HG02852 (cell line): ENCODE results near the gene TJP3.

Experiments
- ATAC-seq: cut with Tn5 transposase; IDR thresholded peaks from one replicate; pipeline ENCODE4 v1.9.1; 2021; ENCODE audit warnings: mild to moderate bottlenecking, moderate library complexity; ENCODE audit not compliant: unreplicated experiment

Gene TJP3

DNA sequence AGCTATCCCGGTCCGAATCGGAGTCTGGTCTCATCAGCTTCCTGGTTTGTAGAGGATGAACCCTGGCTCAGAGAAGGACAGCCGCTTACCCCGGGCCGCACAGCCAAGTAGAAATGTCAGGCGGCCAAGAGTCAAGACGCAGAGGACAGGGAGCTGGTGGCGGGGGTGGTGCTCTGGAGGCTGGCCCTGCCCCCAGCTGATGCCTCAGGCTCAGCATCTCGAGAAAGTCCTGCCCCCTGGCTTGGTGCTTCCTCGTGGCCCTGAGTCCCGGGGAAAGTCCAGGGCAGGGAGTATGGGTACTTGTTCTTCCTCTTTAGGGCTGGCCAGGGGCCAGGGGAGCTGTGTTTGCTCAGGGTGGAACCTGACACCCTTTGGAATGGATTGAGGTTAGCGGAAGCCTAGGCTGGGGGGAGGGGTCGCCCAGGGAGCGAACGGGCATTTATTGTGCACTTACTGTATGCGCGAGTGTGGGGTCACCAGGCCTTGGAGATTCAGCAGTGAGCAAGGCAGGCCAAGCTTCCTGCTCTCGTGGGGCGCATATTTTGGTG lies 2.2 kb downstream of the TJP3 start:
- no peak for ATAC-seq

- no peak for ATAC-seq
These were observed 4.8 kb downstream of the TJP3 start for GRCh38 chr19:3712663-3713611.

GRCh38 chr19:3716147-3716668 lies 8.0 kb downstream of the TJP3 start:
- ATAC-seq: no peak

GRCh38 chr19:3719868-3720267 lies 11.7 kb downstream of the TJP3 start:
- ATAC-seq: no peak

GRCh38 chr19:3720349-3720917 lies 12.2 kb downstream of the TJP3 start:
- no peak for ATAC-seq

- no peak for ATAC-seq
These were observed 13.1 kb downstream of the TJP3 start for GRCh38 chr19:3721131-3721886.

- ATAC-seq: no peak
These were observed 13.8 kb downstream of the TJP3 start for GRCh38 chr19:3721887-3722442.

- no peak for ATAC-seq
These were observed 14.4 kb downstream of the TJP3 start for GRCh38 chr19:3722443-3723109.

DNA sequence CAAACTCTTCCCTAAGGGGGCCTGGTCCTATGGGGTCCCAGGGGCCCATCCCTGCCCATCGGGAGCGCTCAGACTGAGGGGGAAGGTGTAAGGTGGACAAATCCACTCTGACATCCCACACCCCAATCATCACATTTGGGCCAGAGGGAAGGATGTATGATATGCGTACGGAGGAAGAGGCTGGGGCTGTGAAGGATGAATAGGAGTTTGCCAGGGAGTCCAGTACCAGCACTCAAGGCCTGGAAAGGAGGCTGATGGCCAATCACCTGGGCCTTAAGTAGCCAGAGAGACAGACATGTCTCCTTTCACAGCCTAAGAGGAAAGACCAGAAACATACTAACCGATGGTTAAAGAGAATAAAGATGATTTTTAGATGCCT lies 14.9 kb downstream of the TJP3 start:
- ATAC-seq: no peak

DNA sequence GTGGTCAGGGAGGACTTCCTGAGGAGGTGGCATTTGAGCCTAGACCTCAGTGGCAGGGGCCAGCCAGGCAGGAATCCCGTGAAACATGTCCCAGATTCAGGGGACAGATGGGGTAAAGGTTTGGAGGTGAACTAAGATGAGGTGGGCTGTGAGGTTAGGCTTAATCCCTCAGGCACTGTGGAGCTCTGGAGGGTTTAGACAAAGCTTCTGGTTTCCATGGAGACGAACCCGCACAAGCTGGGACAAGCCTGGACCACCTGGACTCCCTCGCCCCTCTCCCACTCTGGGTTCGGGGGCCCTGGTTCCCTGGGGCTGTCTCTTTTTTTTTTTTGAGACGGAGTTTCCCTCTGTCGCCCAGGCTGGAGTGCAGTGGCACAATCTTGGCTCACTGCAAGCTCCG lies 15.7 kb downstream of the TJP3 start:
- no peak for ATAC-seq

GRCh38 chr19:3725121-3725520 lies 16.9 kb downstream of the TJP3 start:
- ATAC-seq: no peak

DNA sequence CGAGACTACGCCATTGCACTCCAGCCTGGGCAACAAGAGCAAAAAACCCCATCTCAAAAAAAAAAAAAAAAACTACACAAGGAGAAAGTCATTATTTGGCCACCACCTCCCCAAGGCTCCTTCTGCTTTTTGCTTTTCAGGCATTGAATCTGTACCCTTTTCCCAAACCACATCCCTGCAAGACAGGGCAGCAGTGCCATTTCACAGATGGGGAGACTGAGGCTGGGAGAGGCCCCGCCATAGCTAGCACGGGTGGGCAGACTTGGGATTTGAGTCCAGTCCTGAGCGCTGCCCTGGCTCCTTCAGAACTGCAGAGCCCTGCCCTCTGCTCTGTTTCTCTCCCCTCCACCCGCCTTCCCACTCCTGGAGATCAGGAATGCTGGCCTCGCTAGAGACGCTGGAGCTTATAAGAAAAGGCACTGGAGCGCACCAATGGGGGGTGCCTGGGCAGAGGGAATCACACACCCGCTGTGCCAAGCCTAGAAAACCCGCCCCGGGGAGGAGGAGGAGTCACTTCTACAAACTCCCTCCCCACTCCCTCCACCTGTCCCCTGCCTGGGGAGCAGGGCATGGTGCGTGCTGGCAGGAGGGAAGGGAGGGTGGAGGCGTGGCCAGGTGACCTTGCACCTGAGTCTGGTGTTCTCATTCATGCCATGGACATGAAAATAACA lies 17.6 kb downstream of the TJP3 start:
- ATAC-seq: no peak

DNA sequence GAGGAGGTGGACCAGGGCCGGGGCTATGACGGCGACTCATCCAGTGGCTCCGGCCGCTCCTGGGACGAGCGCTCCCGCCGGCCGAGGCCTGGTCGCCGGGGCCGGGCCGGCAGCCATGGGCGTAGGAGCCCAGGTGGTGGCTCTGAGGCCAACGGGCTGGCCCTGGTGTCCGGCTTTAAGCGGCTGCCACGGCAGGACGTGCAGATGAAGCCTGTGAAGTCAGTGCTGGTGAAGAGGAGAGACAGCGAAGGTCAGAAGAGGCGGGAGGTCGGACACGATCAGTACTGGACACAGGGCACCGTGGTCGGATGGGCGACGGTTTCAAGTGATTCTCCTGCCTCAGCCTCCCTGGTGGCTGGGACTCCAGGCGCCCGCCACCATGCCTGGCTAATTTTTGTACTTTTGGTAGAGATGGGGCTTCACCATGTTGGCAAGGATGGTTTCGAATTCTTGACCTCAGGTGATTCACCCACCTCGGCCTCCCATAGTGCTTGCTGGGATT lies 22.3 kb downstream of the TJP3 start:
- no peak for ATAC-seq

DNA sequence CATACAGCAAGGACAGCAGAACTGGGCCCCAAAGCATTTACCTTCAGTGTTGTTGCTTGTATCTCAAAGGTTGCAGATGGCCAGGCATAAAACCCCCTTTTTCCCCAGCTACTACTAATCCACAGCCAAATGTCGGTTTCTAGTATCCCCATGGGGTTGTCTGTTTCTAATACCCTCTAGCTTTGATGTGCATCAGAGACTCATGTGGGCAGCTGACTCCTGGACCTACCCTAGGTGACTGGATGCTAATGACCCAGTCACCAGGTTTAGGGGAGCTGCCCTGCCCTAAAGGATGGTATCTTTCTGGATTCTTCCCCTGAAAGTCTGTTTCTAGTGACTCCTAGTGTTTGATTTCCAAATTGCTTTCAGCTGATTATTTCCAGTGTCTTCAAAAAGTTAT lies 23.9 kb downstream of the TJP3 start:
- ATAC-seq: no peak

DNA sequence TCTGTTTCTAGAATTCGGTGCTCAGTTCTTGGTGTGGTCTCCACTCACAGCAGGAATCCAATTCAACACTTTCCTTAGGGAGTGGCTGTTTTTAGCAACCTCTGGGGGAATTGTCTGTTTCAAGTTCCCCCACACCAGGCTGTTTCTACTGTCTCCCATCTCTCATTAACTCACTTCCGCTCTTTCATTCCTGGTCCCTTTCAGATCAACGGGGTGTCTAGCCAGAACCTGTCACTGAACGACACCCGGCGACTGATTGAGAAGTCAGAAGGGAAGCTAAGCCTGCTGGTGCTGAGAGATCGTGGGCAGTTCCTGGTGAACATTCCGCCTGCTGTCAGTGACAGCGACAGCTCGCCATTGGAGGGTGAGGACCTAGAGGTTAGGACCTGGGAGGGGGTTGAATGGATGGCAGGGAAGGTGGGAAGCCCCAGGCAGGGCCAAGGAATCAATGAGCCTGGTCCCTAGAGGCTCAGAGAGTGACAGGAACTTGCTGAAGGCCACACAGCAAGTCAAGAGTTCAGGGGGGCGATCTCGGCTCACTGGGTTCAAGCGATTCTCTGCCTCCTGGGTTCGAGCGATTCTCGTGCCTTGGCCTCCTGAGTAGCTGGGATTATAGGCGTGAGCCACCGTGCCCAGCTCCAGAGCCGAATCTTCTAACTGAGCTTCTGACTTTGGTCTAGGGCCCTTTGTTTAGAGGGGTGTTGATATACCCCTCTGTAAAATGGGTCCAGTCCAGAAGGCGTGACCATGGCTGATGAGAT lies 25.5 kb downstream of the TJP3 start:
- ATAC-seq: no peak

- ATAC-seq: no peak
These were observed 26.1 kb downstream of the TJP3 start for GRCh38 chr19:3734310-3734600.

GRCh38 chr19:3736106-3736724 lies 28.0 kb downstream of the TJP3 start:
- no peak for ATAC-seq

DNA sequence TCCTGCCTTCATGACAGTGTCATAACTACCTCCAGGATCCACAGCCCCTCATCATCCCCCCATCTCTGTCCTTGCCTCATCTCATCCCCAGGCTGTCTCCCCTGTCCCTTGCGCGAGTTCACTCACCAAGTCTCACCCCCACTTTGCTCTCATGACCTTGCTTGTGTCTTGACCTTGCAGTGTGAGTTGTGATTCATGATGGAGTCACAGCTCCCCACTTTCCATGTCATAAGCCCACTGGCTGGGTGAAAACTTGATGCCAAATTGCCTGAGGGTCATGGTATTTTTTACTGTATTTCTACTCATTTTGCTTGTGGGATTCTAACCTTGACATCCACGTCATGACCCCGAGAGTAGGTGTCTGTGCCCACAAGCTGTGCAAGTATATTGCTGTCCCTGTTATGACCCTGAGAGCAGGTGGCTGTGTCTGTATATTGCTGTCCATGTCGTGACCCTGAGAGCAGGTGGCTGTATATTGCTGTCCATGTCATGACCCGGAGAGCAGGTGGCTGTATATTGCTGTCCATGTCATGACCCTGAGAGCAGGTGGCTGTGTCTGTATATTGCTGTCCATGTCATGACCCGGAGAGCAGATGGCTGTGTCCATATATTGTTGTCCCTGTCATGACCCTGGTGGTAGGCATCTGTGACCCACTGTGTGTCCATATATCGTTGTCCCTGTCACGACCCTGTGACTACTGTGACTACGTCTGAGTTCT lies 29.5 kb downstream of the TJP3 start:
- no peak for ATAC-seq
